ENCODE results near the gene BIRC2. TPM values are rescaled to one million over a fixed set of nuclear protein-coding genes. Genes with fewer than 3 reads are reported as not detected.

BIRC2 gene
- 35.9 and 42.7 TPM in 2 replicates for total RNA-seq

DNA sequence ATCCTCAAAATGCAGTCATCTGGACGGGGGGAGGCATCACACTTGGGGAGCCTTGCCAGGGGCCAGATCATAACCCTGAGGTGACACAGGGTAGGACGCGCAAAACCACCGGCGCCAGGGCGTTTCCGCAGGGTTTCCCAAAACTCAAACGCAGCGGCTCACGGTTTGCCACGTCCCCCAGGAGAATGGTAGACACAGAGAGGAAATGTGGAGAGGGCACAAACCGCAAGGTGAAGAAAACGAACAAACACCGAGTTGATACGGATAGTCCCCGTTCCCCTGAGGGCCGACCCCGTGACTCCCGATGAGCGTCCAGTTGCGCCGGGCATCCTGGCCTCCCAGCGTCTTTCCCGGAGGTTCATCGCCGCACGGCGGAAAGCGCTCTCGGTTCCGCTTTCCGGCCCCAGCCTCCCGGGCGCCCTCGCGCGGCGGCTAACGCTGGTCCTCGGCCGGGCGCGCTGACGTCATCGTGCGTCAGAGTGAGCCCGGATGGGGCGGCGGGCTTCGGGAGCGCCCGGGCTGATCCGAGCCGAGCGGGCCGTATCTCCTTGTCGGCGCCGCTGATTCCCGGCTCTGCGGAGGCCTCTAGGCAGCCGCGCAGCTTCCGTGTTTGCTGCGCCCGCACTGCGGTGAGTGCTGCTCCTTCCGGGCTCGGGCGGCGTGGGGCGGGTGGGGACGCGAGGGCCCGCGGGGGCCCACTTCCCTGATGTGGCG, at the start of gene BIRC2:
Gene BIRC2 (plus strand): TSS at position 467 of the 714 bp plus-strand sequence. CDS start 2,641 bp downstream, outside the sequence.

DNA sequence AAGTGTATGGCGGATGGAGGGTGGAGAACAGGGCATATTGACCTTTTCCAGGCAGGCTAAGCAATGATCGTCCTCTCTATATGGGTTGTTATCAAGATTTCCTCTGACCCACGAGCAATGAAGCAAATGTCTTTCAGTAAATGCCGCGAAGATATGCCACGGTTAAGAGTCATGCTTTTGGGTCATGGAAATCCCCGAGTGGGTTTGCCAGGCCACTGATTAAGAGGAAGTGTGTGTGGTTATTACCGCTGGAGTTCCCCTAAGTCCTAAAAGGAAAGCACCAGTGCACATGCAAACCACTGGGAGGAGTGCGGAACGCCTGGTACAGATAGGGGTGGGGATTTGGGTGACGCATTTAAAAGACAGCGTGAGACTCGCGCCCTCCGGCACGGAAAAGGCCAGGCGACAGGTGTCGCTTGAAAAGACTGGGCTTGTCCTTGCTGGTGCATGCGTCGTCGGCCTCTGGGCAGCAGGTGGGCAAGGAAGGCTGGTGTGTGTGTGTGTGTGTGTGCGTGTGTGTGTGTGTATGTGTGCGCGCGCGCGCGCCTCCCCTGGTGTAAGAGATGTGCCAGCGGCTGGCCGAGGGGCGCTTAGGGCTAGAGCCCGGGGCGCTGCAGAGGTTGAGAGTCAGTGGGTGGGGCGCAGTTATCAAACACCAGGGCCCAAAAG, 29.8 kb upstream of the BIRC2 start, which contains the start of gene BIRC3:
Gene BIRC3 (plus strand): TSS at position 386 of the 669 bp plus-strand sequence. CDS start 7,026 bp downstream, outside the sequence.

Other genes with a start within 250 kb of the BIRC2 start
- 102 TPM in 2 replicates for gene YAP1, start 236.8 kb upstream of the BIRC2 start, total RNA-seq
- 0.05 and 0.06 TPM in 2 replicates for gene BIRC3, start 29.7 kb upstream of the BIRC2 start, total RNA-seq
- 63.2 and 73.7 TPM in 2 replicates for gene TMEM123, start 105.6 kb downstream of the BIRC2 start, total RNA-seq
- not detected in 2 replicates for gene MMP7, start 183.5 kb downstream of the BIRC2 start, total RNA-seq